Measurements from ENCODE around the gene KIAA1328.
"Not testable (repeated sequence)": the region's sequence is repeated elsewhere in the genome, so short reads cannot be mapped to it uniquely, and the experiment has no call there.

Gene KIAA1328

GRCh38 chr18:36887114-36887513 is 58.2 kb downstream of the KIAA1328 start:
- no peak for DNase-seq (ENCODE audit: low spot score)

- DNase-seq (ENCODE audit: low spot score): no peak
Observed at GRCh38 chr18:36887864-36888263, 58.9 kb downstream of the KIAA1328 start.

- no peak for DNase-seq (ENCODE audit: low spot score)
Observed at GRCh38 chr18:36888778-36889177, 59.9 kb downstream of the KIAA1328 start.

DNA sequence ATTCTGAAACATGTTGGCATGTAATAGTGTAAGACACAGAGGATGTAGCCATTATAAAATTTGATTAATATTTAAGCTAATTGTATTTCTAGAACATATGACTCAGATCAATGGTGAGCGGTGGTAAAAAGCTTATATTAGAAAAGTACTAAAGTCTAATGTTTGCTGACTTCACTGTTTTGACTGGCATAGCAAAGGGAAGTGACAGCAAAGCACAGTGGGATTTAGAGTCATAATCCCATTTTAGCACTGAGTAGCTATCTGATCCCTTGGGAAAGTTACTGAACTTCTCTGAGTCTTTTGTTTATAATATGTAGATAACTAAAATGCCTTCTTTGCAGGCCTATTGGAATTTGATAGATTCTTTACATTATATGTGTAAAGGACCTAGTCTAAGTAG is 60.4 kb downstream of the KIAA1328 start:
- DNase-seq (ENCODE audit: low spot score): no peak

DNA sequence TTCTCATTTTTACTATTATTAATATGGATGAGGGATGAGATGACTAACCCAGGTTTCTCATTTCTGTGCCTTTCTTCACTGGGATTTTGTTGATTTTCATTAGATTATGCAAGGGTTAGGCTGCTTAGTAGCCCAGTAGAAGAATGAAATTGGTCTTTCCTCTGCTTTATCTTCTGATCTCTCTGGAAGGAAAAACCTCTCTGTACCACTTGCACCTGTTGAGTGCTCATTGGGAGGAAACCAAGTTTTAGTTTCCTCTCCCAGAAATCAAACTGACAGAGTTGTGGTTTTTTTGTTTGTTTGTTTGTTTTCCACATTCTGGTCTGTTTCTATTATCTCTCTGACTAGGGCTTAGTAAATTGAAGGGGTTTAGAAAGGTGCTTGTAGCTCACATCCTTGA is 60.8 kb downstream of the KIAA1328 start:
- DNase-seq (ENCODE audit: low spot score): no peak

DNA sequence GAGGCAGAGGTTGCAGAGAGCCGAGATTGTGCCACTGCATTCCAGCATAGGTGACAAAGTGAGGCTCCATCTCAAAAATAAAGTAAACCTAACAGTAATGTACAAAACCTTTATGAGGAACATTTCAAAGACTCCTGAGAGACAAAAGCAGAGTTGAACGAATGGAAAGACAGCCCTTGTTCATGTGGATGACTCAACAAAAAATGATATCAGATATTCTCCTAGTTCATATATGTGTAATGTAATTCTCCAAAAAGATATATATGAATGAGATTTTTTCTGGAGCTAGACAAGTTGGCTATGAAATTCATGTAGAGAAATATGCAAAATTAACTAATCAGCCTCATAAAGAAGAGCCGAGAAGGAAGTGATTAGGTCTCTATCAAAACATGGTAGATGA is 61.7 kb downstream of the KIAA1328 start:
- DNase-seq (ENCODE audit: low spot score): no peak

DNA sequence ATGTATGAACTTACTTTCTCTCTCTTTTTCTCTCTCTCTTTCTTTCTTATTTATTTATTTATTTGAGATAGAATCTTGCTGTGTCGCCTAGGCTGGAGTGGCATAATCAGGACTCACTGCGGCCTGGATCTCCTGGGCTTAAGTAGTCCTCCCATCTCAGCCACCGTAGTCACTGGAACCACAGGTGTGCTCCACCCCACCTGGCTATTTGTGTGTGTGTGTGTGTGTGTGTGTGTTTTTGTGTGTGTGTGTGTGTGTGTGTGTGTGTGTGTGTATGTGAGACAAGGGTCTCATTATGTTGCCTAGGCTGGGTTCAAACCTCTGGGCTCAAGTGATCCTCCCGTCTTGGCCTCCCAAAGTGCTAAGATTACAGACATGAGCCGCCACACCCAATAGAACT is 64.3 kb downstream of the KIAA1328 start:
- DNase-seq (ENCODE audit: low spot score): no peak

DNA sequence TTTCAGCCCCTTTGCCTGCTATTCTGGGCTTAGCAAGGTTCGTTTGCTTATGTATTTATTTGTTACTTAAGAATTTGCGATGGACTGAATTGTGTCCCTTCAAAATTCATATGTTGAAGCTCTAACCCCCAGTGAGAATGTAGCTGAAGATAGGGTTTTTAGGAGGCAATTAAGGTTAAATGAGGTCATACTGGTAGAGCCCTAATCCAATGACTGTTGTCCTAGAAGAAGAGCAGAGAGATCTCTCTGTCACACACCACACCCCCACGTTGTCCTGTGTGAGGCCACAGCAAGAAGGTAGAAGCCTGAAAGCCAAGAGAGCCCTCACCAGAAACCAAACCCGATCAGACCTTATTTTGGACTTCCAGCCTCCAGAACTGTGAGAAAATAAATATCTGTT is 66.7 kb downstream of the KIAA1328 start:
- DNase-seq (ENCODE audit: low spot score): no peak

- no peak for DNase-seq (ENCODE audit: low spot score)
Observed at GRCh38 chr18:36897253-36897652, 68.3 kb downstream of the KIAA1328 start.

- DNase-seq (ENCODE audit: low spot score): no peak
Observed at GRCh38 chr18:36899289-36899688, 70.4 kb downstream of the KIAA1328 start.

DNA sequence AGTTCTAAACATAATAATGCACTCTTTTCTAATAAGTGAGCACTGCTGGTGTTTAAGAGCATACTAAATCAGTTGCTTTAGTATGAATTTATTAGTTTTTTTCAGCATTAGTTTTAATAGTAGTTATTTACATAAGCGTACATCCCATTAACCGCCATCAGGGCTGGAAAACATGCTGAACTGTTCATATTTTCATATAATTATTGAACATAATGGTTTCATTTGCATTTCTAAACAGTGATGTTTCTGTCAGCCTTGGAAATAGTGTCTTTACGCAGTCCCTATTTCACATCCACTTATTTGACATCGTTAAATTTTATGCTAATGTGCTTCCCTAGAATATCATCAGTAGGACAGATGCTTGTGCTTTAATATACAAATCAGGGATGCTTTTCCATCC is 71.5 kb downstream of the KIAA1328 start:
- DNase-seq (ENCODE audit: low spot score): no peak

DNA sequence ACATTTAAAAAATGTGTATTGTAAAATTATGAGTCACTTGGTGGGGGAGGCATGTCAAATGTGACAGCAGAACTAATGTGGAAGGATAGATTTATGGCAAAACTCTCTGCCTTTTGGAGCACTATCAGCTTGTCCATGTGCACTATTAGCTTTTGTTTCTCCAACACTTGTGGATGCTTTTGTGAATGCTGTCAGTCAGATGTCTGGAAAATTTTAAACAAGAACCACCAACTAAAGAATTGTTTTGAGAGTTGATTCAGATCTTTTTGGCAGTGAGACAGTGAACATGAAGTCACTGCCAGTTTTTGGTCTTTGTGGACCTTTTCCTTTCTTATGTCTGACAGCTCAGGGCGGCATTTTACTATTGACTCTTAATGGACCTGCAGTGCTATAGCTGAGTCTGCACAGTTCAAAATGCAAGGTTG is 72.4 kb downstream of the KIAA1328 start:
- DNase-seq (ENCODE audit: low spot score): no peak

- no peak for DNase-seq (ENCODE audit: low spot score)
Observed at GRCh38 chr18:36903215-36903928, 74.4 kb downstream of the KIAA1328 start.

GRCh38 chr18:36905571-36905970 is 76.6 kb downstream of the KIAA1328 start:
- no peak for DNase-seq (ENCODE audit: low spot score)

DNA sequence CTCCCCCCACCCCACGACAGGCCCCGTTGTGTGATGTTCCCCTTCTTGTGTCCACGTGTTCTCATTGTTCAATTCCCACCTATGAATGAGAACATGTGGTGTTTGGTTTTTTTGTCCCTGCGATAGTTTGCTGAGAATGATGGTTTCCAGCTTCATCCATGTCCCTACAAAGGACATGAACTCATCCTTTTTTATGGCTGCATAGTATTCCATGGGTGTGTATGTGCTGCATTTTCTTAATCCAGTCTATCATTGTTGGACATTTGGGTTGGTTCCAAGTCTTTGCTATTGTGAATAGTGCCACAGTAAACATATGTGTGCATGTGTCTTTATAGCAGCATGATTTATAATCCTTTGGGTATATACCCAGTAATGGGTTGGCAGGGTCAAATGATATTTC is 80.4 kb downstream of the KIAA1328 start:
- not testable (repeated sequence) for DNase-seq (ENCODE audit: low spot score)

- no peak for DNase-seq (ENCODE audit: low spot score)
Observed at GRCh38 chr18:36912887-36913286, 84.0 kb downstream of the KIAA1328 start.

DNA sequence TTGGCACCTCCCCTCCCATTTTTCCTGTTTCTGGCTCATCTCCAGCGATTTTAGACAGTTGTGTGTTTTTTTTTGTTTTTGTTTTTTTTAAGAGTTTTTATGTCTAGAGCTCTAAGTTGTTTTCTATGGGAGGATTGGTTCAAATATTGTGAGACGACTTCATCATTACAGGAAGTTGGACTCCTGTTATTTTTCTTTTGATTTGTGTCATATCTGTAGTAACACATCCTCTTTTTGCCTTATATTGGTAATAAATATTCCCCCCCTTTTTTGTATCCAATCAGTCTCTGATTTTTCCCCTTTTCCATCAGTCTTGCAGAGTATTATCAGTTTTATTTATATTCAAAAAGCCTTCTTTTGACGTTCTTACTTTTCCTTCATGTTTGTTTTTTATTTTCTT is 89.0 kb downstream of the KIAA1328 start:
- no peak for DNase-seq (ENCODE audit: low spot score)

DNA sequence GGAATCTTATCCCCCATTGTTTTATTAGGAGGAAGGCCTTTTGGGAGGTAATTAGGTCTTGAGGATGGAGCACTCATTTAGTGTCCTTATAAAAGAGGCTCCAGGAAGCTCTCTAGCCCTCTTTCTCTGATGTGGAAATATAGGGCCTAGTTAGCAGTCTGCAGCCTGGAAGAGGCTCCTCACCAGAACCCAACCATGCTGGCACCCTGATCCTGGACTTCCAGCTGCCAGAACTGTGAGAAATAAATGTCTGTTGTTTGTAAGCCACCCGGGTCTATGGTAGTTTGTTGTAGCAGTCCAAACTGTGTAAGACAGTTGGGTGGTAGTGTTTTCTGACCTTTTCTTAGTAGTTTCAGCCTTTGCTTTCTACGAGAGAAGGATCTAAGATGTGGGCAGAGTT is 100.7 kb downstream of the KIAA1328 start:
- no peak for DNase-seq (ENCODE audit: low spot score)

DNA sequence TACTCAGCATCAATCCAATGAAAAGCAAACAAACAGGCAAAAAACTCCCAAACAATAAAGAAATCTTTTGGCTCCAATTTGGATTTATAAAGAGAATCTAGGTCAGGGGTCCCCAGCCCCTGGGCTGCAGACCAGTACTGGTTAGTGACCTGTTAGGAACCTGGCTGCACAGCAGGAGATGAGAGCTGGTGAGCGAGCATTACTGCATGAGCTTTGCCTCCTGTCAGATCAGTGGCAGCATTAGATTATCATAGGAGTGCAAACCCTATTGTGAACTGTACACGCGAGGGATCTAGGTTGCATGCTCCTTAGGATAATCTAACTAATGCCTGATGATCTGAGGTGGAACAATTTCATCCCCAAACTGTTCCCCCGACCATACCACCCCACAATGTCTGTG is 102.2 kb downstream of the KIAA1328 start:
- no peak for DNase-seq (ENCODE audit: low spot score)

DNA sequence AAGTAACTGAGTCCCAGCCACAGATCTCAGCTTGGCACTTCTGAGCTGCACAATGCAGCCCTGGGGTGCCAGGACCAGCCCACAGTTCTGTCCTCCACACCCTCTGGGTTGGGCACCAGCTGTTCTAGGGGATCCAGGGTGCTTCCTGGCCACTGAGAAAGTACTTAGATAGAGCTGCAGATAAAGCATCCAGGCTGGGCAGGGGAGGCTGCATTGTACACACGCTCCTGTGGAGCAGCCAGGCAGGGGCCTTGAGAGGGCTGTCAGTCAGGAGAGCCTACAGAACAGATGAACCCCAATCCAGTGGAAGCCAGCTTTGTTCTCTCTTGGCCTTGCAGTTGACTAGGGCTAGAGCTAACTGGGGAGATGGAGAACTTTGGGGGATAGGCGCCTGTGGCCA is 104.6 kb downstream of the KIAA1328 start:
- DNase-seq (ENCODE audit: low spot score): no peak

DNA sequence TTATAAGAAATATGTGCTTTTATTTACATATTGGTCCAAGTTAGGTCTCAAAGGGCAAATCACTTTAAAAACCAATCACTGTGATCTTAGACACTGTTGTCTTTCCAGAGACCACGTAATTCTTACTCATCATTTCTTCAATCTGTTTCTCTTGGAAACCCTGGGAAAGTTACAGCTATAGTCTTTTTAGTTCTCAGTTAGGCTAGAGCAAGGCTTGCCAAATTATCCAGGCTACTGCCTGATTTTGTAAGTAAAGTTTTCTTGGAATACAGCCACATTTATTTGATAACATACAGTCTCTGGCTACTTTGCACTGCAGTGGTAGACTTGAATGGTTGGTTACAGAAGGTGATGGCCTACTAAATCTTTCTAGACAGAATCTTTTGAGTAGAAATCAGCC is 106.0 kb downstream of the KIAA1328 start:
- DNase-seq (ENCODE audit: low spot score): no peak

GRCh38 chr18:36942264-36942663 is 113.3 kb downstream of the KIAA1328 start:
- DNase-seq (ENCODE audit: low spot score): peak; percentile 8

DNA sequence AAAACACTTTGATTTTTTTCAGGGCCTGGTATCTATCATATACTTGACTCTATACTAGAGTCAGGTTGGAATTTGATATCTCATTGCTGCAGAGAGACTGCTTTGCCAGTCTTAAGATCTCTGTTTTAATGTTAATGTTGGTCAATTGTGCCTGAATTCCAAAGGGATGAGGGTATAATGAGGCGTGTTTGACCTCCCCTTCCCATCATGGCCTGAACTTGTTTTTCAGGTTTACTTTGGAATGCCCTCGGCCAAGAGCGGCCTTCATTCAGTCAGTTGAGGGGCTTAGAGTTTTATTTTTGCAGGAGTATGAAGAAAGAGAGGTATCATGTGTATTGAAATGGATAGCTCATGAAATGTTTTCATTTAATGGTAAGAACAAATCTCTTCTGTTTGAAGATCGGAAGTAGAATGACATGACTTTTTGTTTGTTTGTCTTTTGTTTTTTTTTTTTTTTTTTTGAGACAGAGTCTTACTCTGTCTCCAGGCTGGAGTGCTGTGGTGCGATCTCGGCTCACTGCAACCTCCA is 119.0 kb downstream of the KIAA1328 start:
- DNase-seq (ENCODE audit: low spot score): no peak

DNA sequence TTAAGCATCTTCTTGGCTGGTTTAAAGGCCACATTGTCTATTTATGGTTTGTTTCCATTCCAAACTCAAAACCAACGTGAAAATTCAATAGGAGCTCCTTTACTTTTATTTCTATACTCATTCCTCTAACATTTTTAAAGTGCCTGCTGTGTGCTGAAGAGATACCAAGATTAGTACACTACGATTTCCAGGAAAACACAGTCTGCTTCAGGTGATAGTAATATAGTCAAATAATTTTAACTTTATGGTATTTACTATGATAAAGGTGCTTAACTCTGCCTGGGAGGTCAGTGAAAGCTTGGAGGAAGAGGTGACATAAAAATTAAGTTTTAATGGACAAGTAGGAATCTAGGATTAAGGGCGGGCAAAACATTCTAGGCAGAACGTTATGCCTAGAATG is 121.4 kb downstream of the KIAA1328 start:
- no peak for DNase-seq (ENCODE audit: low spot score)
